Stimulated activated naive CD8-positive, alpha-beta T cell treated with anti-CD3 and anti-CD28 coated beads, Interleukin-15, amount 100 ng/mL, for 72 hours (primary cell): Measurements from ENCODE around the gene CRB3.

Experiments
- ATAC-seq: fragments of 150-1000 bp; cut with Tn5 transposase; 2 replicates; pipeline ENCODE4 v1.10.0; 2021; ENCODE audit warnings: mild to moderate bottlenecking, moderate library complexity
- DNase-seq, 2 donors: peaks; one replicate each; pipeline ENCODE4 v3.0.0; 2021 to 2022
- H3K27ac Mint-ChIP-seq, 2 donors: one replicate each; pipeline ENCODE4 v1.8.0; 2022; ENCODE audit warnings: mild to moderate bottlenecking in 2 of 2, mixed read lengths in 2 of 2, moderate library complexity in 2 of 2
- H3K27me3 Mint-ChIP-seq: one replicate; pipeline ENCODE4 v1.8.0; 2022; ENCODE audit warnings: mixed read lengths
- H3K4me1 Mint-ChIP-seq: one replicate; pipeline ENCODE4 v1.8.0; 2022; ENCODE audit warnings: mild to moderate bottlenecking, mixed read lengths
- H3K4me3 Mint-ChIP-seq, 2 donors: one replicate each; pipeline ENCODE4 v1.8.0; 2022; ENCODE audit warnings: mild to moderate bottlenecking in 2 of 2, mixed read lengths in 2 of 2, moderate library complexity in 1 of 2
- H3K9me3 Mint-ChIP-seq, 2 donors: one replicate each; pipeline ENCODE4 v1.8.0; 2022; ENCODE audit warnings: mixed read lengths in 2 of 2

The CRB3 gene

DNA sequence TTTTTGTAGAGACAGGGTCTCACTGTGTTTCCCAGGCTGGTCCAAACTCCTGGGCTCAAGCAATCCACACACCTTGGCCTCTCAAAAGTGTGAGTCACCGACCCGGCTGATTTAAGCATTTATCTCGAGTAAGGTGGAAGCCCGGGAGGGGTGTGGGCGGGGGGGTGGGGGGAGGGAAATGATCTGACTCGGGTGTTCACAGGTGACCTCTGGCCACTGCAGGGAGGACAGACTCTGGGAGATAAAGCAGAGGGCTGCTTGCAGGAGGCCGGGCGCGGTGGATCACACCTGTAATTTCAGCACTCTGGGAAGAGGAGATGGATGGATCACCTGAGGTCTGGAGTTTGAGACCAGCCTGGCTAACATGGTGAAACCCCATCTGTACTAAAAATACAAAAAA lies 9.6 kb downstream of the CRB3 start:
- peak overlapping the region in 1 of 2 donors; percentile 61 for H3K27ac Mint-ChIP-seq
- H3K4me1 Mint-ChIP-seq: peaks cover 12% of the 10 kb centered on the region
- DNase-seq: no peak
- ATAC-seq: no peak
- H3K27me3 Mint-ChIP-seq: no peaks in the 10 kb centered on the region
- no peaks in the 10 kb centered on the region for H3K9me3 Mint-ChIP-seq
- H3K4me3 Mint-ChIP-seq: no peak overlapping the region

GRCh38 chr19:6475321-6476108 lies 11.4 kb downstream of the CRB3 start:
- no peaks in the 10 kb centered on the region for H3K9me3 Mint-ChIP-seq
- no peak overlapping the region for H3K4me3 Mint-ChIP-seq
- no peak overlapping the region for H3K27ac Mint-ChIP-seq
- no peaks in the 10 kb centered on the region for H3K27me3 Mint-ChIP-seq
- ATAC-seq (no peak), DNase-seq (no peak)
- peaks cover 26% of the 10 kb centered on the region for H3K4me1 Mint-ChIP-seq

DNA sequence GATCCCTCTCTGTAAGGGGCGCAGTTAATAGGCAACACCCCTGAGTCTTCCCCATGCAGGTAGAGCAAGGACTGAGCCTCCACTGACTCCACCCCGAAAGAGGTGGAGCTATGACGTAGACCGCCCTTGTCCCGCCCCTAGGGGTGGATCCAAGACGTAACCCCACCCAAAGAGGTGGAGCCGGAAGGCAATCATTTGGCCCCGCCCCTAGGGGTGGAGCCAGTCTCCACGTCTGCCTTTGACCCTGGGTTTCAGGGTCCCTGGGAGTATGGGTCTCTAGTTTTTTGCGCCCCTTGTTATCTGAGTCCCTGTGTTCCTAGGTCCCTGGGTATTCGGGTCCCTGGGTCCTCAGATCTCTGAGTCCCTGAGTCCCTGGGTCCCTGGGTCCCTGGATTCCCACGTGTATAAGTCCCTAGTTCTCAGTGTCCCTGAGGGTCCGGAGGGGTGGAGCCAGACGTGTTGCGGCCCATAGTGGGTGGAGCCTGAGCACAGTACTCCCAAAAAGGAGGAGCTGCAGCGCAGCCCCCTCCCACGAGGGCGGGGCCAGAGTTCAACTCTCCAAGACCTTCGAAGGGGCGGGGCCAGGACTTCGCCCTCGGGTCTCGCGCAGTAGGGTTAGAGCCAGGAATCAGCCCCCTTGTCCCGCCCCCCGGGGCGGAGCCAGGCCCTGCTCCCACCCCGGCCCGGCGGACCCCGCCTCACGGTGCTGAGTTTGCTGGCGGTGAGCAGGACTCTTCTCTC lies 12.3 kb downstream of the CRB3 start:
- Mint-ChIP-seq H3K9me3 (no peaks in the 10 kb centered on the region), H3K27me3 (no peaks in the 10 kb centered on the region), H3K4me1 (peaks cover 31% of the 10 kb centered on the region), H3K27ac (no peak overlapping the region), H3K4me3 (no peak overlapping the region)
- ATAC-seq (peak; percentile 83), DNase-seq (peak; percentile 71 to 79)

DNA sequence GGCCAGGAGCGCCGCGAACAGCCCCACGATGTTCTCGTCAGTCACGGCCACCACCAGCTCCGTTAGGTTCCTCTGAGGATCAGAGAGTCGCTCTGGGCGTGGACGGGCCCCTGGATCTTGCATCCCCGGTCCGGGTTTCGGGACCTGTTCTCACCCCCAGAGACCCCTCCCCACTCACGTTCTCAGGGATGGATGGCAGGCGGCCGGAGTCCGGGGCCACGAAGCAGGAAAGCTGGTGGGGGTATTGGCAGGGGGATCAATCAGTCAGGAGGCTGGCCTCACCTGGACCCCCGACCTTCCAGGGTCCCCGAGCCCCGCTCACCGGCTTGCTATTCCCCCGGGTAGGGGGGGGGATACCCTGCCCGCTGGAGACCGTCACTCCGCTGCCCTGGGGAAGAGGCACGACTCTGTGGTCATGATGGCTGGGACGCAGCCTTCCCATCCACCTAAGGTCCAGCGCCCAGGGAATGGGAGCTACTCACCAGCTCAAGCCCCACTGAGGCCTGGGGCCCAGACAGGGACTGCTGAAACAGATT lies 12.9 kb downstream of the CRB3 start:
- Mint-ChIP-seq H3K4me3 (no peak overlapping the region), H3K9me3 (no peaks in the 10 kb centered on the region), H3K27me3 (no peaks in the 10 kb centered on the region), H3K27ac (no peak overlapping the region), H3K4me1 (peaks cover 34% of the 10 kb centered on the region)
- DNase-seq: no peak
- ATAC-seq: no peak

DNA sequence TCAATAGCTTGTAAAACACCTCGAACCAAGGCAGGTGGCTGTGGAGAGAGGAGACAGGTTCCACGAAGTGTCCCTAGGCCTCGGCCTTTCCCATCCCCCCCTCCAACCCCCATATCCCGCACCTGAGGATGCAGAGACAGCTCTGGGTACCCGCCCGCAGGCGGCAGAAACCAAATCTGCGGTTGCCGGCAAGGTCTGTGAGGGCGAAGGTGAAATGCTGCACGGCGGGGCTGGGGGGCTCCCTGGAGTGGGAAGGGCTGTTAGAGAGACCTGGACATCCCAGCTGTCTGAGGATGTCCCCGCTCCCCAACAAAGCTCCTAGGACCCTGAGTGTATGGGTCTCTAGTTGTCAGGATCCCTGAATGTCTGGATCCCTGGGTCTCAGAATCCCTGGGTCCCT lies 14.7 kb downstream of the CRB3 start:
- Mint-ChIP-seq H3K4me3 (no peak overlapping the region), H3K9me3 (no peaks in the 10 kb centered on the region)
- no peak for DNase-seq

GRCh38 chr19:6479836-6480398 lies 15.8 kb downstream of the CRB3 start:
- ATAC-seq: no peak

More for the DNA sequence above, 14.7 kb downstream of the CRB3 start:
- H3K4me1 Mint-ChIP-seq: peaks cover 45% of the 10 kb centered on the region
- ATAC-seq: no peak
- no peaks in the 10 kb centered on the region for H3K27me3 Mint-ChIP-seq
- no peak overlapping the region for H3K27ac Mint-ChIP-seq

DNA sequence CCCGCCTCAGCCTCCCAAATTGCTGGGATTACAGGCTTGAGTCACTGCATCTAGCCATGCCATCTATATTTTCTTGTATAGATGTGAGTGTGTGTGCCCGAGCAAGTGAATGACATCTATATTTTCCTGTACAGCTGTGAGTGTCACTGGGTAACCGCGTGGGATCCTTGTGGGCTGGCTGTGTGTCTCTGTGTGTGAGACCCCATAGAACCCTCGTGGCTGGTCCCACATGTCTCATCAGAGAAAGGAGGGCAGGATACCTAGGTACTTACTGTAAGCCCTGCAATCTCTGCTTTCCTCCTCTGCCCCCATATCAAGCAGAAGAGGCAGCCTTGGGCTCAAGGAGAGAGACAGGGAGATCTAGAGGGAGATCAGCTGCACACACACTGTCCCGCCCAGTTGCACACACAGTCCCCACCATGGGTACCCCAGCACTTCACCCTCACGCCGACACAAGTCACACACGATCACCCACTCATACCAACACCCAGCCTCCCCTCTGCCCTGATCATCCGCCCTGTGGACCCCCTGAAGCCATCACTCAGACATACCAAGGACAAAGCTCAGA lies 16.9 kb downstream of the CRB3 start:
- Mint-ChIP-seq H3K4me3 (peak overlapping the region; percentile 83 to 93), H3K9me3 (no peaks in the 10 kb centered on the region), H3K27ac (peak overlapping the region; percentile 96 to 97), H3K4me1 (peaks cover 44% of the 10 kb centered on the region), H3K27me3 (no peaks in the 10 kb centered on the region)
- DNase-seq (no peak), ATAC-seq (peak; percentile 24)

More at GRCh38 chr19:6479836-6480398, 15.8 kb downstream of the CRB3 start:
- Mint-ChIP-seq H3K4me3 (peak overlapping the region; percentile 25 to 93), H3K27me3 (no peaks in the 10 kb centered on the region), H3K27ac (peak overlapping the region in 1 of 2 donors; percentile 96), H3K4me1 (peaks cover 45% of the 10 kb centered on the region), H3K9me3 (no peaks in the 10 kb centered on the region)
- no peak for DNase-seq

GRCh38 chr19:6481541-6482342 lies 17.7 kb downstream of the CRB3 start, which contains the start of gene DENND1C:
Gene DENND1C, minus strand, starts transcription at chr19:6481787. Its CDS starts 92 bp downstream, at chr19:6481695.
- H3K4me3 Mint-ChIP-seq: peak within 1 kb of the TSS; percentile 83 to 93
- no peaks in the 10 kb centered on the region for H3K27me3 Mint-ChIP-seq
- H3K27ac Mint-ChIP-seq: peak within 1 kb of the TSS; percentile 96 to 97
- ATAC-seq (peak; percentile 94), DNase-seq (peak; percentile 67 to 79)
- peaks cover 39% of the 10 kb centered on the region for H3K4me1 Mint-ChIP-seq
- H3K9me3 Mint-ChIP-seq: no peaks in the 10 kb centered on the region

GRCh38 chr19:6482343-6482686 lies 18.2 kb downstream of the CRB3 start:
- DNase-seq: no peak
- ATAC-seq: peak; percentile 21
- no peaks in the 10 kb centered on the region for H3K27me3 Mint-ChIP-seq

DNA sequence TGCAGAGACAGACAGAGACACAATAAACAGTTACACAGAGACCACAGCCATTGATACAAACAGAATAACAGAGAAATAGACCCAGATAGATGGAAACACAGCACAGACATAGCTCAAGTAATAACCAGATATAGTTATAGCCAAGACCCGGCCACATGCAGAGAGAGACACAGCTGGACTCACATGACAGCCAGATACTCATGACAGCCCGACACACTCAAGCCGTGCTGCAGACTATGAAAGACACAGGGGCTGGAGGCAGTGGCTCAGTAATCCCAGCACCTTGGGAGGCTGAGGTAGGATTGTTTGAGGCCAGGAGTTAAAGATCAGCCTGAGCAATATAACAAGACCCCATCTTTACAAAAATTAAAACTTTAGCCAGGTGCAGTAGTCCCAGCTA lies 19.2 kb downstream of the CRB3 start:
- Mint-ChIP-seq H3K4me1 (peaks cover 39% of the 10 kb centered on the region), H3K9me3 (no peaks in the 10 kb centered on the region), H3K27me3 (no peaks in the 10 kb centered on the region), H3K4me3 (no peak overlapping the region), H3K27ac (no peak overlapping the region)
- ATAC-seq (no peak), DNase-seq (no peak)

More at GRCh38 chr19:6482343-6482686, 18.2 kb downstream of the CRB3 start:
- peak overlapping the region; percentile 83 to 93 for H3K4me3 Mint-ChIP-seq
- no peaks in the 10 kb centered on the region for H3K9me3 Mint-ChIP-seq
- H3K4me1 Mint-ChIP-seq: peaks cover 39% of the 10 kb centered on the region
- peak overlapping the region; percentile 96 to 97 for H3K27ac Mint-ChIP-seq

- H3K9me3 Mint-ChIP-seq: no peaks in the 10 kb centered on the region
- no peaks in the 10 kb centered on the region for H3K27me3 Mint-ChIP-seq
- ATAC-seq (no peak), DNase-seq (no peak)
- H3K27ac Mint-ChIP-seq: no peak overlapping the region
- H3K4me1 Mint-ChIP-seq: peaks cover 40% of the 10 kb centered on the region
- H3K4me3 Mint-ChIP-seq: no peak overlapping the region
Observed at GRCh38 chr19:6484230-6484629, 20.2 kb downstream of the CRB3 start.

DNA sequence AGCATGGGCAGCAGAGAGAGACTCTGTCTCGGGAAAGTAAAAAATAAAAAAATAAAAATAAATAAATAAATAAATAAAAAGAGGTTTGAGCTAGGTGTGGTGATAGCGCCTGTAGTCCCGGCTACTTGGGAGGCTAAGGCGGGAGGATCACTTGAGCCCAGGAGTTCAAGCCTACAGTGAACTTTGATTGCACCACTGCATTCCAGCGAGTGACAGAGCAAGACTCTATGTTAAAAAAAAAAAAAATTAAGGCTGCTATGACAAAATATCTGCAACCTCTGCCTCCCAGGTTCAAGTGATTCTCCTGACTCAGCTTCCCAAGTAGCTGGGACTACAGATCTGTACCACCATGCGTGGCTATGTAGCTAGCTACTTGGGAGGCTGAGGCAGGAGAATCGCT lies 20.8 kb downstream of the CRB3 start:
- Mint-ChIP-seq H3K27me3 (no peaks in the 10 kb centered on the region), H3K9me3 (no peaks in the 10 kb centered on the region), H3K4me3 (no peak overlapping the region), H3K4me1 (peaks cover 39% of the 10 kb centered on the region), H3K27ac (no peak overlapping the region)
- no peak for DNase-seq
- no peak for ATAC-seq

DNA sequence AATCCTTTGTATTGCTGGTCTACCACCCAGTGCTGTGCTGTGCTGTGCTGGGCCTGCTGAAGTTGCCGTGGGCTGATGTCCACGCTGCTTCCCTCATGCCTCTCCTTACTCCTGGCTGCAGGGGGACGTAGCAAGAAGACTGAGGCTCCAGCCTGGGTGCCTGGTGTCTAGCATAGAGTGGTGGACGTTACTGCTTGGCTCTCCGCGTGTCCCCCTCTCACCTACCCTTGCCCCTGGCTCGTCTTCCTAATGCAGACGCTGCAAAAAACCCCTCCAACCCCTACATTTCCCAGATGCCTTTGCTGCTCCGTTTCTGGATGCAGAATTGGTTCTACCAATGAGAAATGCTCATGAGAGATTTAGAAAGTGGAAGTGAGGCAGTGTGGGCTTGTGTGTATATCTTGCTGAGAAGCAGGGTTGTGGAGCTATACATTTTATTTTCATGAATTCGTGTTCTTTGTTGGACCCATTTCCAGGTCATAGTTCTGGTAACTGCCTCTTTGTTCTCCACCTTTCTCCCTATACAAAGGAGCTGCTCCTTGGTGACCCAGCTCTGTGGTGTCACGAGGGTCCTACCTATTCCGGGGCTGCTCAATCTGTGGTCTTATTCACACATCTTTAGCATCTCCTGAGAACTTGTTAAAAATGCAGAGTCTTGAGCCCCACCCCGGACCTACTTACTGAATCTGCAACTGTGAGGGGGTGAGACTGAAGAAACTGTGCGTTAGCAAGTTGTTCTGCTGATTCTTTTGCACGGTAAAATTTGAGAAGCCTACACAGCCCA lies 25.4 kb downstream of the CRB3 start:
- Mint-ChIP-seq H3K9me3 (peaks cover 7% of the 10 kb centered on the region in 2 donors), H3K27ac (peak overlapping the region; percentile 61 to 86), H3K4me1 (peaks cover 14% of the 10 kb centered on the region), H3K4me3 (peak overlapping the region; percentile 73 to 75), H3K27me3 (no peaks in the 10 kb centered on the region)
- DNase-seq (no peak), ATAC-seq (peak; percentile 78)

DNA sequence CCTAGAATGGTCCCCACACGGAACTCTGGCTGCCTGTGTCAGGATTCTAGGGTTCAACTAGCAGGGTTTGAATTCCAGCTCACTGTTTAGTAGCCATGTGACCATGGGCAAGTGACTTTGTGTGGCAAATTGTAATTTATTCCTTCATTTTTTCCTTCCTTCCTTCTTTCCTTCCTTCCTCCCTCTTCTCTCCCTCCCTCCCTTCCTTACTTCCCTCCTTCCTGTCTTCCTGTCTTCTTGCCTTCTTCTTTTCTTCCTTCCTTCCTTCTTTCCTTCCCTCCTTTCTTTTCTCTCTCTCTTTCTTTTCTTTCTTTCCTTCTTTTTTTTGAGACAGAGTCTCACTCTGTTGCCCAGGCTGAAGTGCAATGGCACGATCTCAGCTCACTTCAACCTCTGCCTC lies 26.1 kb downstream of the CRB3 start:
- ATAC-seq: no peak

More for the DNA sequence above, 26.1 kb downstream of the CRB3 start:
- H3K4me3 Mint-ChIP-seq: peak overlapping the region; percentile 73 to 75
- peak overlapping the region in 1 of 2 donors; percentile 86 for H3K27ac Mint-ChIP-seq
- H3K9me3 Mint-ChIP-seq: peaks cover 7% of the 10 kb centered on the region in 2 donors
- H3K27me3 Mint-ChIP-seq: no peaks in the 10 kb centered on the region
- no peak for DNase-seq
- H3K4me1 Mint-ChIP-seq: peaks cover 14% of the 10 kb centered on the region
